ENCODE data around the gene TACC2.

The TACC2 gene

GRCh38 chr10:122258136-122259074 is 269.4 kb downstream of the TACC2 start:
- no peak for DNase-seq

GRCh38 chr10:122259075-122259466 is 270.1 kb downstream of the TACC2 start:
- no peak for DNase-seq

- no peak for DNase-seq
Measured at GRCh38 chr10:122261584-122261983, 272.6 kb downstream of the TACC2 start.

DNA sequence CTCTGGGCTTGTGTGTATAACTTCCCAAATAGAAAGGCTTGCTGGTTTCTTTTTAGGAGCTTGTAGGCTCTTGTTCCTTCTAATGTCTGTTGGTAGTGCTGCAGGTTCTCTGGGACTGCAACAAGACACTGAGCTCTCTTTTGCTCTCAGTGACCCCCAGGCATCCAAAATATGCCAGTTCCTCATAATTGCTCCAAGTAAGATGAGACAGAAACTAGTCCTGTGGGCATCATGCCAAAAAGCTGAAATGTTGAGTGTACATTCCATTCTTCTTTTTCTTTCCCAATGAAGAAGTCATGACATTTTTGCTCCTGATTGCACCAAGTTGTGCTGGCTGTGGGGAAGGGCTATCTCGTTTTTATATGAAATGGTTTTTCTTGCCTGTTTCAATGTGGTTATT is 275.0 kb downstream of the TACC2 start:
- DNase-seq, result no peak

DNA sequence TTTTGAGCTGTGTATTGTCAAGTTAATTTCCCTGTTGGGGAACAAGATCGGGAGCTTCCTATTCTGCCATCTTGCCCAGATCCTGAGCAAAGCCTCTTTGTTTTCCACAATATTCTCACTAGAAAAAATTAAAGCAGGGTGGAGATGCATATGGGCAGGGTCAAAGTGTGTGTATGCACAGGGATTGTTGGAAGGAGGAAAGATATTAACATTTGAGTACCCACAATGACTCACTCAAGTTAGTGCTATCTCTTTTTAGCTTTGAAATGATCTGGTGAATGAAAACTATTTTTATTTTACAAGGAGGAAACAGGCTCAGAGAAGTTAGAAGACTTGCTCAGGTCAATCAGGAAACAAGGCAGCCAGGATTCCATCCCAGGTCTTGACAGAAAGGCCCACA is 275.5 kb downstream of the TACC2 start:
- DNase-seq, result no peak

DNA sequence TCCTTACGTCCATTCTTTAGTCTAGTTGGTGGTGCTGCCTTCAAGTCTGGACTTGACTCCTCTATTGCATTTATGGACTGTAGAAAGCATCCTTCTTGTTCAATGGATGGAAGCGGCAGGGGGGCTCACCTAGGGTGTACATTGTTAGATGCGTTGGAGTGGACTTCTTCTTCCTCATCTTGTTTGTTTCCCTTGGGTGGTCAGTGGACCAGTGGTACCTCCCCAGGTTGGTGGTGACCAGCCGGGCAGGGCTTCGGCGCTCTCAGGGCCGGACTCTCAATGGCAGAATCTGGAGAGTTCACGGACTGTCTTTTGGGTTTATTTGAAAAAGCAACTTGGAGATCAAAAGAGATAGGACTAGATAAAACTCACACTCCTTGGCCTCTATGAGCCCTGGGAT is 276.0 kb downstream of the TACC2 start:
- DNase-seq, result no peak

- DNase-seq, result no peak
Measured at GRCh38 chr10:122265896-122266295, 276.9 kb downstream of the TACC2 start.

GRCh38 chr10:122267849-122268737 is 279.1 kb downstream of the TACC2 start:
- no peak for DNase-seq

GRCh38 chr10:122269059-122269687 is 280.2 kb downstream of the TACC2 start:
- no peak for DNase-seq

DNA sequence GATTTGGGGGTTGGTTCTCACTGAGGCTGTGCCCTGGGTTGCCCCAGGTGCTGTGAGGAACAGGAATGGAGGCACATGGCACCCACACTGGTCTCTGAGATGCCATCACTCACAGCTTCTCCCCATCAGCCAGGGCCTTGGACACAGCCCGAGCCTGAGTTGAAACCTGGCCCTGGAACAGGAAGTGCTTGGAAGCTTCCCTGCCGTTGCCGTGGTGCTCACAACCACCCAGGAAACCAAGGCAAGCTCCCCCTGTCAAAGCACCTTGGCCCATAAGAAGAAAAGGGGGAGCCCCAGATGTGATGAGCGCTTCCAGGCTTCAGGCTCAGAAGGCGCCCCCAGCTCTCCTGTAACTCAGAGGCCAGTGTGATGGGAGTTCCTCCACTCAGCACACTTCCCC is 282.1 kb downstream of the TACC2 start, which contains the start of gene BTBD16:
BTBD16 (plus strand) TSS at position 221 of the 400 bp plus-strand sequence. CDS start 3,786 bp downstream, outside the sequence.
- DNase-seq, result no peak

GRCh38 chr10:122273966-122274545 is 285.1 kb downstream of the TACC2 start:
- no peak for DNase-seq

DNA sequence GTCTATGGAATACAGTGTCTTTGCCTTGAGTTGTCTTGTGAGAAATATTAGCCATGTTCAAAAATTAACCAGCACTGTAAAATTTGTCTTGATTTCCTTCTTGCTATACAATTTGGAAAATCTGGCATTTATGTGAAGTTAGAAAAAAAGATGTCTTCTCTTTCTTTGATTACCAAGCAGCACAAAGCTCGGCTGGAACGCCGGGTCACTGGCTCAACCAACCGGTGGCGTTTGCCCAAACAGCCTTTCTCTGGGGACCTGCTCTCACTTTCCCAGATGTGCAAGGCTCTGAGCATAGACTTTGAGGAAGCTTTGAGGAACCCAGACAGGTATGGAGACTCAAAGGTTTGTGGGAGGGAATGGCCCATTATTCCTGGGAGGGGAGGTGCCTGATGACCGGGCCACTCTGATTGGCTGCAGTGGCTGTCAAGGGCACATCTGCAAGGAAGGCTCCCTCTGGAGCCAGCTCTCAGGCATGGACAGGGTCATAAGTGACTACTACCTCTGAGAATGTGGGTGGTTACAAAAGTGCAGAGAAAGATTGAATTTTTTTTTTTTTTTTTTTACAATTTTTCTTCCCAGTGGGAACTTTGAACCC is 287.7 kb downstream of the TACC2 start:
- DNase-seq, result no peak

- no peak for DNase-seq
Measured at GRCh38 chr10:122277526-122278136, 288.7 kb downstream of the TACC2 start.

DNA sequence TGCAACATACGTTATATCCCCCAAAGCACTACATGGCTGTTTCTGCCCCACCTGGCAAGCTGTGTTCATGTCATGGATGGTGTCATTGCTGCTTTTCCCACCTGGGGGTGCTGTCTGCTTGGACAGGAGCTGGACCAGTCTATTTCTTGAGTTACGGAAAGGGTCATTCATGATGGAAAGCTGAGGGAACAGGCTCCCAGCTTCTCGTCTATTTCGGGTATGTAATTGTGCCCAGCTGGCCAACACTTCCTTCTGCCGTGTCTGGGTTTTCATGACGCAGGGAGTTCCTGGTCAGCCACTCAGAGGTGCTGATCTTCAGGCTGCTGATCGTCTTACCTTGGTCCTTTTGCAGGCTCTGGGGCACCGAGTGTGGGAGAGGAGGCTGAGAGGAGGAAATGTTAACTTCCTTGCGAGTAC is 290.8 kb downstream of the TACC2 start:
- DNase-seq, result no peak

DNA sequence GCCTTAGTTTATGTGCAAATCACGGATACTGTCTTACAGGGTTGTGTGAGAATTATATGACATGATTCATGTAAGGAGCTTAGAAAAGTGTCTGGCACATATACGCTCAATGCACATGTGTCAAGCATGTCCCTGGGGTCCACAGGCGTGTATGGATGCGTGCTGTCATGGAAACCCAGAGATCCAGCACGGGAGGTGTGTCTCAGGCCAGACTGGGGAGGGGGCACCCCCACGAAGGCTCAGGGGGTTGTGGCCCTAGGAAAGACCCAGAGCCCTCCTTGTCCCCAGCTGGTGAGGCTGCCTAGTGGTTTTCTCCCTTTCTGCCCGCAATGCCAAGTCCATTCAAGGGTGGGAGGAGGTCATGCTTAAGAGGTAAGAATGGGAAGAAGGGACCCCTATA is 291.2 kb downstream of the TACC2 start:
- no peak for DNase-seq

GRCh38 chr10:122281018-122281626 is 292.2 kb downstream of the TACC2 start:
- no peak for DNase-seq

DNA sequence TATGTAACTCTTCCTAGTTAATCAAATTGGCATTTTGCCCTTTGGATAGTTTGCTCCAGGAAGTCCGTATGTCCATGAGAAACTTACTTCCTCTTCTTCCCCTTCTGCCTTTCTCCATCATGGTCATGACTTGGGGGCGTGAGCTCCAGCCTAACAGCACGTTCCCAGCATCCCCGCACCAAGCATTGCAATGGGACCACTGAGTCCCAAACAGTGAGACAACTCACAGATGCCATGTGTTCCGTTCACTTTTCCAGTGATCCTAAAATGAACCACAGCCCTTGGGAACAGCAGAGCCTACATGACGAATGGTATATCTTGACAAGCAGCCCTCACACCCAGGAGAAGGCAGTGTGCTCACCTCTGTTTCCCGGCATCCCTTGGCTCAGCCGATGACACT is 292.8 kb downstream of the TACC2 start:
- DNase-seq, result no peak

- no peak for DNase-seq
Measured at GRCh38 chr10:122282253-122282671, 293.3 kb downstream of the TACC2 start.

GRCh38 chr10:122282909-122283308 is 293.9 kb downstream of the TACC2 start:
- DNase-seq, result no peak

GRCh38 chr10:122285506-122286444 is 296.8 kb downstream of the TACC2 start:
- no peak for DNase-seq
